ENCODE results near the gene CDC5L.

DNA sequence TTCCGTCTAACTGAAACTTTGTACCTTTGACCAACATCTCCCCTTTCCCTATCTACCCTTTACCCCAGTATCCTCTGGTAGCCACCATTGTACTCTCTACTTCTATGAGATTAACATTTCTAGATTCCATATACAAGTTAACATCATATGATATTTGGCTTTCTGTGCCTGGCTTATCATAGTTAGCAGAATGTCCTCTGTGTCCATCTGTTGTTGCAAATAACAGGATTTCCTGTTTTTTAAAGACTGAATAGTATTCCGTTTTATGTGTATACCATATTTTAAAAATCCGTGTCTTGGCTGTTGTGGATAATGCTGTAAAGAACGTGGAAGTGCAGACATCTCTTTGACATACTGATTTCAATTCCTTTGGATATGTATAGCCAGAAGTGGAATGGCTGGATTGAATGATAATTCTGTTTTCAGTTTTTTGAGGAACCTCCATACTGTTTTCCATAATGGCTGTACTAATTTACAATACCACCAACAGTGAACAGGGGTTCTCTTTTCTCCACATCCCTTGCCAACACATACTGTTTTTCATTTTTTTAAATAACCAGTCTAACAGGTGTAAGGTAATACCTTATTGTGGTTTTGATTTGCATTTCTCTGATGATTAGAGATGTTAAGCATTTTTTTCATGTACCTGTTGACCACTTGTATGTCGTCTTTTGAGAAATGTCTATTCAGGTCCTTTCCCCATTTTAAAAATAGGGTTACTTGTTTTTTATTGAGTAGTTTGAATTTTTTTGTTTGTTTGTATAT, 53.8 kb downstream of the CDC5L start:
- TF ChIP-seq SP1 (IDR thresholded peaks at IDR 0.05; ENCODE audit: low read depth) (no peak), TCF7L2 (IDR thresholded peaks at IDR 0.05; ENCODE audit: borderline replicate concordance, extremely low read depth, insufficient read depth, insufficient read length) (no peak)
- TF ChIP-seq, protein P1, sequence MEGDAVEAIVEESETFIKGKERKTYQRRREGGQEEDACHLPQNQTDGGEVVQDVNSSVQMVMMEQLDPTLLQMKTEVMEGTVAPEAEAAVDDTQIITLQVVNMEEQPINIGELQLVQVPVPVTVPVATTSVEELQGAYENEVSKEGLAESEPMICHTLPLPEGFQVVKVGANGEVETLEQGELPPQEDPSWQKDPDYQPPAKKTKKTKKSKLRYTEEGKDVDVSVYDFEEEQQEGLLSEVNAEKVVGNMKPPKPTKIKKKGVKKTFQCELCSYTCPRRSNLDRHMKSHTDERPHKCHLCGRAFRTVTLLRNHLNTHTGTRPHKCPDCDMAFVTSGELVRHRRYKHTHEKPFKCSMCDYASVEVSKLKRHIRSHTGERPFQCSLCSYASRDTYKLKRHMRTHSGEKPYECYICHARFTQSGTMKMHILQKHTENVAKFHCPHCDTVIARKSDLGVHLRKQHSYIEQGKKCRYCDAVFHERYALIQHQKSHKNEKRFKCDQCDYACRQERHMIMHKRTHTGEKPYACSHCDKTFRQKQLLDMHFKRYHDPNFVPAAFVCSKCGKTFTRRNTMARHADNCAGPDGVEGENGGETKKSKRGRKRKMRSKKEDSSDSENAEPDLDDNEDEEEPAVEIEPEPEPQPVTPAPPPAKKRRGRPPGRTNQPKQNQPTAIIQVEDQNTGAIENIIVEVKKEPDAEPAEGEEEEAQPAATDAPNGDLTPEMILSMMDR (IDR thresholded peaks at IDR 0.05 in 2 of 3, conservative IDR thresholded peaks at IDR 0.05 in 1 of 3; ENCODE audit: borderline replicate concordance in 1 of 3, insufficient read depth in 1 of 3, low read depth in 2 of 3, low read length in 2 of 3) = no peak
